Measurements from ENCODE around the gene PDLIM5.

The PDLIM5 gene

DNA sequence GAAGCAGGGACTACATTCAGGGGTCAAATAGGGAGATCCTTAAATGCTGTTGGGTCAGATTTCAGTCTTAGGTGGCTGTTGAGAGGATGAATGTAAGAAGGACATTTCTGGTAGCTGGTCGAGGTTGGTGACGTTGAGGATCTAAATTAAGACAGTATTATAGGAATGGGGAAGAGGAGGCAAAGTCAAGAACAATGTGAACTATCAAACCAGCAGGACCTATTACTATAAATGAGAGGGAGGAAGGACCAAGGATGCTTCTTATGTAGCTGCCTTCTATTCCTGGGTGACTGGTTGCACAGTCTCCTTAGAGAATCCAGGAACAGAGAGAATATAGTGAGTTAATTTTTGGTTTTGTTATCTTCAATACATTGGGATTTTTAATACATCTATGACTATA is 187.6 kb downstream of the PDLIM5 start:
- DNase-seq (ENCODE audit: low spot score): no peak
- no peak for TF ChIP-seq CTCF (IDR thresholded peaks at IDR 0.05; ENCODE audit: extremely low read depth, missing control alignments)

DNA sequence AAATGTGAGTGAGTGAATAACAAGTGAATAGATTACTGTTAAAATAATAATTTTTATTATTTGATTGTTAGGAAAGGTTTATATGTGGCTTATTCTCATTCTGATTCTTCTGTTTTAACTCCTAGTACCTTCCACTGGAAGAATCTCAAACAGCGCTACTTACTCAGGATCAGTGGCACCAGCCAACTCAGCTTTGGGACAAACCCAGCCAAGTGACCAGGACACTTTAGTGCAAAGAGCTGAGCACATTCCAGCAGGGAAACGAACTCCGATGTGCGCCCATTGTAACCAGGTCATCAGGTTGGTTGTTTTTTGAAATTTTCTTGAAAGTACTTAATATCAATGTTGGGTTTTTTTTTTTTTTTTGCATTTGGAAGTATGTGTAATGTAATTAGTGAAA is 188.4 kb downstream of the PDLIM5 start:
- DNase-seq (ENCODE audit: low spot score): no peak
- no peak for TF ChIP-seq CTCF (IDR thresholded peaks at IDR 0.05; ENCODE audit: extremely low read depth, missing control alignments)

- no peak for TF ChIP-seq CTCF (IDR thresholded peaks at IDR 0.05; ENCODE audit: extremely low read depth, missing control alignments)
These were observed 190.2 kb downstream of the PDLIM5 start for GRCh38 chr4:94641702-94642560.

DNA sequence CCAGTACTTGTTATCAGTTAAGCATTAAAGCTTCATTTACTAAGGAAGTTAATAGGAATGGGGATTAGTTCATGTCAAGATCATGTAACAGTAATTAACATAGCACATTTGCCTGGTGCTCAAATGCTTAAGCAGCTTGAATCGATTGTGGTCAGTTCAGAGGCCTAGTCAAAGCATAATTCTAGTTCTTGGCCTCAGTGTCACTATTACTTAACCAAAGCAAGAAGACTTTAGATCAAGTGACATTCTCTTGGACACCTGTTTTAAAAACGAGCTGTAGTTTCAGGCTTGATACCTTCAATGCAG is 190.8 kb downstream of the PDLIM5 start:
- no peak for TF ChIP-seq CTCF (IDR thresholded peaks at IDR 0.05; ENCODE audit: extremely low read depth, missing control alignments)
- DNase-seq (ENCODE audit: low spot score): no peak

More at GRCh38 chr4:94641702-94642560, 190.2 kb downstream of the PDLIM5 start:
- DNase-seq (ENCODE audit: low spot score): no peak

- TF ChIP-seq CTCF (IDR thresholded peaks at IDR 0.05; ENCODE audit: extremely low read depth, missing control alignments): no peak
- DNase-seq (ENCODE audit: low spot score): no peak
These were observed 197.0 kb downstream of the PDLIM5 start for GRCh38 chr4:94648699-94649098.

DNA sequence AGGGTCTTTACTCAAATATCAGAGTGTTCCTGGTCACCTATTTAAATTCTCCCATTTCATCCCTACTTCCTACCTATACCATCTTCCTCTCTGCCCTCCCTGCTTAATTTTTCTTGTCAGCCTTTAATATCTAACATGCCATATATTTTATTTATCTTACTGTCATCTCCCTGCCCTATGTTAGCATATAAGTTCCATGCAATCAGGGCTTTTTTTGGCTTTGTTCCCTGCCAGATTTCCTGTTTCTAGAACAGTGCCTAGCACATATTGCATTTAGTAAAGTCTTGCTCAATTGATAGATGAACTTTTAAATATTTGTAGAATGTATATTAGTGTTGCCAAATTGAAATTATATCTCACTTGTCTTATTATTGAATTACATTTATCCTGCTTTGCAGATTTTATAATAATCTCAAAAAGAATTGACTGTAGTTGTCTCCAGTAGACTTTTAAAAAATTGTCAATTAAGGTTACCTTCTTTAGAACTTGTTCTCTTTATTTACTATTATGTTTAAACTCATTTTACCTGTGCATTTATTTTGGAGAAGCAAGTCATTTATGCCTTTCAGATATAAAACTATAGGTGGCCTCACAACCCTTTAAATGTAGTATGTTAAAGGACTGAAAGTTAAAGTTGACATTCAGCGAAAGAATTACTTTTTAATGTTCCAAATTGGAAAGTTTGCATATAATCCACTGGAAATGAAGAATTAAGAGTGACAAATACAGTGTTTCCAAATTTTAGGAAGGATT is 197.8 kb downstream of the PDLIM5 start:
- TF ChIP-seq CTCF (IDR thresholded peaks at IDR 0.05; ENCODE audit: extremely low read depth, missing control alignments): no peak
- DNase-seq (ENCODE audit: low spot score): no peak

GRCh38 chr4:94650134-94650495 is 198.4 kb downstream of the PDLIM5 start:
- no peak for TF ChIP-seq CTCF (IDR thresholded peaks at IDR 0.05; ENCODE audit: extremely low read depth, missing control alignments)
- DNase-seq (ENCODE audit: low spot score): no peak
